Measurements from ENCODE around the gene BNC2.

The BNC2 gene

DNA sequence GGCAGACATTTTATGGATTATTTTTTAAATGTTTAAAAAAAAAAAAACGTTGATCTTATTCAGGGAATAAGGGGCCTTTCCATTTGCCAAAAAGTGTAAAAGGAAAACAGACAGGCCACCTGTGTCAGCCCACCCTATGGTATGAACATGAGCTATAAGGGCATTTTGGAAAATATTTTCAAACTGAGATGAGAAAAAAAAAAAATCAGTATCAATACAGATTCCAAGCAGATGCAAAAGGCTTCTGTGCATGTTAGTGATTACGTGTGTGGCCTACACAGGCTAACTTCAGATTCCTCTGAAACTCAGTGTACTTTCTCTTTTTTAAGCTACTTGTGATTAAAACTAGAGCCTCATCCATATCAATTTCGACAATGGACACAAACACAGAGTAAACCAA, 189.9 kb downstream of the BNC2 start:
- H3K4me2 ChIP-seq (ENCODE audit: low read depth, low read length): no peak overlapping the region
- H3K79me2 ChIP-seq (ENCODE audit: low read length): no peaks in the 10 kb centered on the region
- H2AFZ ChIP-seq (ENCODE audit: low read length): no peak overlapping the region

DNA sequence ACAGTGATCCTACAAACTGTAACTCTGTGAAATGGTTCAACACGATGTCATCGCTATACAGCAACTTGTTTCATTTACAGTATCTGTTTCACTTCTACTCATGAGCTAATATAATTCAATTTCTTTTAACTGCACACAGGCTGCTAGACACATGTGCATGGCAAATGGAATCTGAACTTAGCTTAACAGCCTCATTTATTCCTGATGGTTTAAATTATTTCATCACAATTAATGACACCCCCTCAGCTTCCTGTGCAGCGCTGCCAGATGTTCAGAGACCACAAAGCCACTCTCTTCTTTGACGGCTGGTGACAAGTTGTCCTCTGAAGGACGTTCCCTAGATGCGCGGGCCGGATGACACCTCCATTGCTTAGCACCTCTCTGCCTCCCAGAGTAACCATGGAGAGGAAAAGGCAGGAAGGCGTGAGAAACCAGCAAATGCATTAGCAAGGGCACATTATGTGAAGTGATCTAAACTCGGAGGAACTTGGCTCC, 191.1 kb downstream of the BNC2 start:
- Histone ChIP-seq H4K20me1 (ENCODE audit: insufficient read depth, low read length) (no peaks in the 10 kb centered on the region), H3K9me2 (replicated peaks; ENCODE audit: insufficient read depth, low read length) (no peaks in the 10 kb centered on the region), H3K4me1 (ENCODE audit: low read length) (no peaks in the 10 kb centered on the region), H3K9ac (ENCODE audit: low read length) (no peak overlapping the region), H3K4me3 (ENCODE audit: low read length) (no peak overlapping the region), H2AFZ (ENCODE audit: low read length) (no peak overlapping the region), H3K4me2 (ENCODE audit: low read depth, low read length) (no peak overlapping the region), H3K36me3 (replicated peaks; ENCODE audit: insufficient read depth, low read length) (no peaks in the 10 kb centered on the region), H3K27me3 (replicated peaks; ENCODE audit: insufficient read depth, low read length) (no peaks in the 10 kb centered on the region), H3F3A (ENCODE audit: insufficient read depth, low read length) (no peaks in the 10 kb centered on the region), H3K79me2 (ENCODE audit: low read length) (no peaks in the 10 kb centered on the region), H3K9me3 (replicated peaks; ENCODE audit: insufficient read depth, low read length) (no peaks in the 10 kb centered on the region), H3K27ac (ENCODE audit: low read length) (no peak overlapping the region)
- no peak for DNase-seq
- no peak for TF ChIP-seq EZH2phosphoT487 (IDR thresholded peaks at IDR 0.05; ENCODE audit: low read length)
- no peak for TF ChIP-seq EZH2 (optimal IDR thresholded peaks at IDR 0.05; ENCODE audit: low read depth, low read length)
- TF ChIP-seq, protein P1, sequence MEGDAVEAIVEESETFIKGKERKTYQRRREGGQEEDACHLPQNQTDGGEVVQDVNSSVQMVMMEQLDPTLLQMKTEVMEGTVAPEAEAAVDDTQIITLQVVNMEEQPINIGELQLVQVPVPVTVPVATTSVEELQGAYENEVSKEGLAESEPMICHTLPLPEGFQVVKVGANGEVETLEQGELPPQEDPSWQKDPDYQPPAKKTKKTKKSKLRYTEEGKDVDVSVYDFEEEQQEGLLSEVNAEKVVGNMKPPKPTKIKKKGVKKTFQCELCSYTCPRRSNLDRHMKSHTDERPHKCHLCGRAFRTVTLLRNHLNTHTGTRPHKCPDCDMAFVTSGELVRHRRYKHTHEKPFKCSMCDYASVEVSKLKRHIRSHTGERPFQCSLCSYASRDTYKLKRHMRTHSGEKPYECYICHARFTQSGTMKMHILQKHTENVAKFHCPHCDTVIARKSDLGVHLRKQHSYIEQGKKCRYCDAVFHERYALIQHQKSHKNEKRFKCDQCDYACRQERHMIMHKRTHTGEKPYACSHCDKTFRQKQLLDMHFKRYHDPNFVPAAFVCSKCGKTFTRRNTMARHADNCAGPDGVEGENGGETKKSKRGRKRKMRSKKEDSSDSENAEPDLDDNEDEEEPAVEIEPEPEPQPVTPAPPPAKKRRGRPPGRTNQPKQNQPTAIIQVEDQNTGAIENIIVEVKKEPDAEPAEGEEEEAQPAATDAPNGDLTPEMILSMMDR (IDR thresholded peaks at IDR 0.05; ENCODE audit: low read length): no peak

More for the DNA sequence above, 189.9 kb downstream of the BNC2 start:
- H3K4me1 ChIP-seq (ENCODE audit: low read length): no peaks in the 10 kb centered on the region
- no peaks in the 10 kb centered on the region for H3K36me3 ChIP-seq (replicated peaks; ENCODE audit: insufficient read depth, low read length)
- no peak overlapping the region for H3K9ac ChIP-seq (ENCODE audit: low read length)
- no peak overlapping the region for H3K4me3 ChIP-seq (ENCODE audit: low read length)
- no peaks in the 10 kb centered on the region for H3K9me2 ChIP-seq (replicated peaks; ENCODE audit: insufficient read depth, low read length)
- H3K27ac ChIP-seq (ENCODE audit: low read length): no peak overlapping the region
- H4K20me1 ChIP-seq (ENCODE audit: insufficient read depth, low read length): no peaks in the 10 kb centered on the region
- H3K9me3 ChIP-seq (replicated peaks; ENCODE audit: insufficient read depth, low read length): no peaks in the 10 kb centered on the region
- H3F3A ChIP-seq (ENCODE audit: insufficient read depth, low read length): no peaks in the 10 kb centered on the region
- no peaks in the 10 kb centered on the region for H3K27me3 ChIP-seq (replicated peaks; ENCODE audit: insufficient read depth, low read length)
- TF ChIP-seq EZH2 (optimal IDR thresholded peaks at IDR 0.05; ENCODE audit: low read depth, low read length): no peak
- TF ChIP-seq, protein P1 (IDR thresholded peaks at IDR 0.05; ENCODE audit: low read length): no peak
- no peak for TF ChIP-seq EZH2phosphoT487 (IDR thresholded peaks at IDR 0.05; ENCODE audit: low read length)
- no peak for DNase-seq

DNA sequence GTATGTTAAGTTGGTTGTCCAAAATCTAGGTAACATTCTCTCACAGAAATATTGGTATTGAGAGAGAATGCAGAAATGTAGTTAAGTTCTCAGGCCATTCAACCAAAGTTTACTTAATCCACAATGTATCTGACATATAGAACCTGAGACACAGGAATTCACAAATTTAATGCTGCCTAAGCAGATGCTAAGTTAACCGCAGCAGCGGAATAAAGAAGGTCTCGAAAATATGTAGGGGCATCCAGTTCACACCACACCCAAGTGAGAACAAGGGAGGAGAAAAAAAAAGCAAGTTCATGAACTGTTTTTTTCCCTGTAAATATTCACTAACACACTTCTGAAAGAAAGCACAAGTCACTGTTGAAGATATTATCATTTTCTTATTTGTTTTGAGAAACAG, 194.0 kb downstream of the BNC2 start:
- Histone ChIP-seq H3F3A (ENCODE audit: insufficient read depth, low read length) (no peaks in the 10 kb centered on the region), H2AFZ (ENCODE audit: low read length) (no peak overlapping the region), H3K36me3 (replicated peaks; ENCODE audit: insufficient read depth, low read length) (no peaks in the 10 kb centered on the region), H3K4me3 (ENCODE audit: low read length) (no peak overlapping the region), H3K79me2 (ENCODE audit: low read length) (no peaks in the 10 kb centered on the region), H3K4me2 (ENCODE audit: low read depth, low read length) (no peak overlapping the region), H3K27me3 (replicated peaks; ENCODE audit: insufficient read depth, low read length) (no peaks in the 10 kb centered on the region), H3K9ac (ENCODE audit: low read length) (no peak overlapping the region), H3K9me2 (replicated peaks; ENCODE audit: insufficient read depth, low read length) (no peaks in the 10 kb centered on the region), H4K20me1 (ENCODE audit: insufficient read depth, low read length) (no peaks in the 10 kb centered on the region), H3K27ac (ENCODE audit: low read length) (no peak overlapping the region), H3K9me3 (replicated peaks; ENCODE audit: insufficient read depth, low read length) (no peaks in the 10 kb centered on the region), H3K4me1 (ENCODE audit: low read length) (no peaks in the 10 kb centered on the region)
- no peak for DNase-seq
- no peak for TF ChIP-seq EZH2phosphoT487 (IDR thresholded peaks at IDR 0.05; ENCODE audit: low read length)
- TF ChIP-seq EZH2 (optimal IDR thresholded peaks at IDR 0.05; ENCODE audit: low read depth, low read length): no peak
- TF ChIP-seq, protein P1 (IDR thresholded peaks at IDR 0.05; ENCODE audit: low read length): no peak

All from MM.1S (cell line).